ENCODE measurements around the gene METTL25.
"Not testable (repeated sequence)": the region's sequence is repeated elsewhere in the genome, so short reads cannot be mapped to it uniquely, and the experiment has no call there.

Gene METTL25

GRCh38 chr12:82358200-82359114 is at the start of gene METTL25, which contains the start of gene CCDC59:
Gene METTL25, plus strand, starts transcription at chr12:82358529. Its CDS starts 37 bp downstream, at chr12:82358566.
Gene CCDC59, minus strand, starts transcription at chr12:82358387. Its CDS starts 11 bp downstream, at chr12:82358376.
- DNase-seq: peak; percentile 92 to 96

GRCh38 chr12:82314406-82314892 is 43.9 kb upstream of the METTL25 start:
- DNase-seq: peak; percentile 87 to 89

GRCh38 chr12:82319276-82319675 is 39.1 kb upstream of the METTL25 start:
- DNase-seq: no peak

GRCh38 chr12:82325540-82326336 is 32.6 kb upstream of the METTL25 start:
- DNase-seq: no peak

- peak; percentile 16 to 42 for DNase-seq
Measured at GRCh38 chr12:82326905-82327503, 31.3 kb upstream of the METTL25 start.

GRCh38 chr12:82327861-82328260 is 30.5 kb upstream of the METTL25 start:
- no peak for DNase-seq

GRCh38 chr12:82329508-82329907 is 28.8 kb upstream of the METTL25 start:
- no peak for DNase-seq

- DNase-seq: no peak
Measured at GRCh38 chr12:82350161-82350560, 8.2 kb upstream of the METTL25 start.

GRCh38 chr12:82351390-82351789 is 6.9 kb upstream of the METTL25 start:
- DNase-seq: no peak

GRCh38 chr12:82357340-82357739 is 989 bp upstream of the METTL25 start:
- no peak for DNase-seq

GRCh38 chr12:82357845-82358199 is 507 bp upstream of the METTL25 start:
- no peak for DNase-seq

- peak; percentile 22 to 48 for DNase-seq
Measured at GRCh38 chr12:82359115-82359478, 768 bp downstream of the METTL25 start.

GRCh38 chr12:82360834-82361233 is 2.5 kb downstream of the METTL25 start:
- DNase-seq: not testable (repeated sequence)

GRCh38 chr12:82361461-82361915 is 3.2 kb downstream of the METTL25 start:
- no peak for DNase-seq

- no peak for DNase-seq
Measured at GRCh38 chr12:82363990-82364389, 5.7 kb downstream of the METTL25 start.

- DNase-seq: no peak
Measured at GRCh38 chr12:82366197-82366596, 7.9 kb downstream of the METTL25 start.

- no peak for DNase-seq
Measured at GRCh38 chr12:82375201-82375600, 16.9 kb downstream of the METTL25 start.

GRCh38 chr12:82378997-82379396 is 20.7 kb downstream of the METTL25 start:
- DNase-seq: no peak

GRCh38 chr12:82383930-82384552 is 25.7 kb downstream of the METTL25 start:
- peak; percentile 3 to 9 for DNase-seq

GRCh38 chr12:82398879-82399278 is 40.5 kb downstream of the METTL25 start:
- no peak for DNase-seq

- peak in 1 of 2 experiments; percentile 4 for DNase-seq
Measured at GRCh38 chr12:82400819-82401218, 42.5 kb downstream of the METTL25 start.

- no peak for DNase-seq
Measured at GRCh38 chr12:82406651-82407050, 48.3 kb downstream of the METTL25 start.

GRCh38 chr12:82407481-82407880 is 49.2 kb downstream of the METTL25 start:
- DNase-seq: no peak

Measured in SHP77 (cell line).